Transverse colon (tissue), 4 donors: ENCODE results near the gene ZBTB20. TPM values are rescaled to one million over a fixed set of nuclear protein-coding genes. Genes with fewer than 3 reads are reported as not detected.

ENCODE experiments used
- DNase-seq: peaks from one replicate; pipeline ENCODE4 v3.0.0-alpha.2; 2019
- H3K27ac ChIP-seq, 4 donors: fragments of 200-600 bp; sonication (generic); 2 replicates each; pipeline ENCODE4 v1.5.1; 2016 to 2018; ENCODE audit warnings: inconsistent platforms in 4 of 4
- H3K27me3 ChIP-seq: fragments of 200-600 bp; sonication (generic); 2 replicates; pipeline ENCODE4 v1.5.1; 2017; ENCODE audit warnings: inconsistent platforms
- H3K36me3 ChIP-seq, 4 donors: fragments of 200-600 bp; sonication (generic); 2 replicates each; pipeline ENCODE4 v1.5.1; 2017 to 2019; ENCODE audit warnings: inconsistent platforms in 4 of 4
- H3K4me1 ChIP-seq, 4 donors: fragments of 200-600 bp; sonication (generic); 2 replicates each; pipeline ENCODE4 v1.5.1; 2017 to 2020; ENCODE audit warnings: inconsistent platforms in 4 of 4
- H3K4me3 ChIP-seq, 4 donors: fragments of 200-600 bp; sonication (generic); 1 replicate in 1 of 4; 2 replicates in 3 of 4; pipeline versions ENCODE4 v1.5.1 to v1.6.1; 2017 to 2019; ENCODE audit warnings: inconsistent platforms in 4 of 4
- H3K9me3 ChIP-seq, 2 donors: fragments of 200-600 bp; sonication (generic); 2 replicates each; pipeline ENCODE4 v1.5.1; 2017 to 2019; ENCODE audit warnings: inconsistent platforms in 2 of 2
- CTCF ChIP-seq, 5 experiments: fragments of 200-600 bp in 3 of 5; fragments of 450-650 bp in 2 of 5; sonication (generic) in 3 of 5; IDR thresholded peaks; 1 replicate in 2 of 5; 2 replicates in 3 of 5; pipeline ENCODE4 v1.5.1; 2016 to 2017; ENCODE audit warnings: antibody characterized with exemption in 5 of 5, inconsistent platforms in 3 of 5, mild to moderate bottlenecking in 2 of 5, moderate library complexity in 1 of 5
- EP300 ChIP-seq: sonication (generic); formaldehyde crosslinking; IDR thresholded peaks from one replicate; pipeline ENCODE4 v1.6.1; 2017; ENCODE audit warnings: antibody characterized with exemption, low read depth
- POLR2A ChIP-seq: fragments of 450-650 bp; IDR thresholded peaks from one replicate; pipeline ENCODE4 v1.6.1; 2016; ENCODE audit warnings: antibody characterized with exemption, mild to moderate bottlenecking, moderate library complexity
- POLR2AphosphoS5 ChIP-seq, 3 donors: sonication (generic); formaldehyde crosslinking; IDR thresholded peaks; one replicate each; pipeline ENCODE4 v1.6.1; 2016; ENCODE audit warnings: antibody characterized with exemption in 3 of 3
- WGBS, 2 donors: methylation state at CpG; one replicate each; pipeline ENCODE4 v1.1.5; 2018; ENCODE audit warnings: low coverage in 1 of 2; 5-methylcytosine and 5-hydroxymethylcytosine counted together
- in situ Hi-C, 4 donors: fragments of 200-750 bp; cut with MboI; loops; one replicate each; pipeline versions ENCODE4 v1.15.0 to v1.15.1; 2017; ENCODE audit warnings: low sequenced_read_pairs in 3 of 4, low pct_ligation_motif_present in 1 of 4, low pct_unique_long_range_greater_than_20kb in 1 of 4
- intact Hi-C: fragments of 100-400 bp; cut with DNase I; formaldehyde crosslinking; loops from one replicate; pipeline ENCODE4 v1.15.1; 2023; ENCODE audit warnings: low total_unique reads
- total RNA-seq, 4 donors: library from RNA; depleted of rRNA; stranded (reverse); fragments of >200 nt; gene quantifications; one replicate each; pipeline ENCODE4 v1.1.0, GENCODE V29; 2016

The ZBTB20 gene
- total RNA-seq, 4 donors from 2014 or later, result 44.6 to 50.5 (median 46.4) TPM

- no peak overlapping the region for H3K4me3 ChIP-seq
- peaks cover 5 to 15% of the 10 kb centered on the region in 2 donors for H3K9me3 ChIP-seq
- no peaks in the 10 kb centered on the region for H3K27me3 ChIP-seq
- 92 to 100% methylated on average over 1 of the region's 1 CpG for WGBS, 2 donors
- no peak for DNase-seq
- no peak for TF ChIP-seq POLR2A
- TF ChIP-seq CTCF (IDR thresholded peaks at IDR 0.05), result no peak
- no peak for TF ChIP-seq EP300
- no peak for TF ChIP-seq POLR2AphosphoS5 (IDR thresholded peaks at IDR 0.05)
- intact Hi-C loops (no loop called here), in situ Hi-C loops (no loop called here)
- no peaks in the 10 kb centered on the region for H3K36me3 ChIP-seq
- no peaks in the 10 kb centered on the region for H3K4me1 ChIP-seq
- H3K27ac ChIP-seq, result no peak overlapping the region
Measured at GRCh38 chr3:114639171-114639570, 507.9 kb downstream of the ZBTB20 start.

GRCh38 chr3:114635878-114636277 lies 511.2 kb downstream of the ZBTB20 start:
- no peaks in the 10 kb centered on the region for H3K36me3 ChIP-seq
- intact Hi-C loops, result no loop called here
- WGBS, 2 donors, result 84 to 97% methylated on average over 2 of the region's 2 CpGs
- no peak for DNase-seq
- H3K27ac ChIP-seq, result no peak overlapping the region
- TF ChIP-seq CTCF (IDR thresholded peaks at IDR 0.05) (no peak), POLR2A (no peak), POLR2AphosphoS5 (IDR thresholded peaks at IDR 0.05) (no peak), EP300 (no peak)
- peaks cover 5 to 15% of the 10 kb centered on the region in 2 donors for H3K9me3 ChIP-seq
- H3K27me3 ChIP-seq, result no peaks in the 10 kb centered on the region
- in situ Hi-C loops, result no loop called here
- H3K4me3 ChIP-seq, result no peak overlapping the region
- no peaks in the 10 kb centered on the region for H3K4me1 ChIP-seq

- in situ Hi-C loops (no loop called here), intact Hi-C loops (no loop called here)
- no peak overlapping the region for H3K27ac ChIP-seq
- no peaks in the 10 kb centered on the region for H3K4me1 ChIP-seq
- 96% methylated on average over 3 of the region's 3 CpGs; no CpG with 5 or more reads in 1 of the 2 donors for WGBS, 2 donors
- H3K9me3 ChIP-seq, result peaks cover 5 to 15% of the 10 kb centered on the region in 2 donors
- TF ChIP-seq EP300 (no peak), POLR2AphosphoS5 (IDR thresholded peaks at IDR 0.05) (no peak), POLR2A (no peak), CTCF (IDR thresholded peaks at IDR 0.05) (no peak)
- H3K27me3 ChIP-seq, result no peaks in the 10 kb centered on the region
- no peak overlapping the region for H3K4me3 ChIP-seq
- DNase-seq, result no peak
- no peaks in the 10 kb centered on the region for H3K36me3 ChIP-seq
Measured at GRCh38 chr3:114634635-114635034, 512.5 kb downstream of the ZBTB20 start.

GRCh38 chr3:114632757-114633424 lies 514.2 kb downstream of the ZBTB20 start:
- no peak for DNase-seq
- intact Hi-C loops, result no loop called here
- Histone ChIP-seq H3K9me3 (peaks cover 5 to 15% of the 10 kb centered on the region in 2 donors), H3K4me3 (no peak overlapping the region), H3K27ac (no peak overlapping the region), H3K36me3 (no peaks in the 10 kb centered on the region), H3K4me1 (no peaks in the 10 kb centered on the region), H3K27me3 (no peaks in the 10 kb centered on the region)
- in situ Hi-C loops, result no loop called here
- TF ChIP-seq CTCF (IDR thresholded peaks at IDR 0.05) (no peak), POLR2AphosphoS5 (IDR thresholded peaks at IDR 0.05) (no peak), EP300 (no peak), POLR2A (no peak)
- WGBS, 2 donors, result 100% methylated on average over 1 of the region's 1 CpG
